ENCODE data around the gene PLXNA4.

PLXNA4 gene

DNA sequence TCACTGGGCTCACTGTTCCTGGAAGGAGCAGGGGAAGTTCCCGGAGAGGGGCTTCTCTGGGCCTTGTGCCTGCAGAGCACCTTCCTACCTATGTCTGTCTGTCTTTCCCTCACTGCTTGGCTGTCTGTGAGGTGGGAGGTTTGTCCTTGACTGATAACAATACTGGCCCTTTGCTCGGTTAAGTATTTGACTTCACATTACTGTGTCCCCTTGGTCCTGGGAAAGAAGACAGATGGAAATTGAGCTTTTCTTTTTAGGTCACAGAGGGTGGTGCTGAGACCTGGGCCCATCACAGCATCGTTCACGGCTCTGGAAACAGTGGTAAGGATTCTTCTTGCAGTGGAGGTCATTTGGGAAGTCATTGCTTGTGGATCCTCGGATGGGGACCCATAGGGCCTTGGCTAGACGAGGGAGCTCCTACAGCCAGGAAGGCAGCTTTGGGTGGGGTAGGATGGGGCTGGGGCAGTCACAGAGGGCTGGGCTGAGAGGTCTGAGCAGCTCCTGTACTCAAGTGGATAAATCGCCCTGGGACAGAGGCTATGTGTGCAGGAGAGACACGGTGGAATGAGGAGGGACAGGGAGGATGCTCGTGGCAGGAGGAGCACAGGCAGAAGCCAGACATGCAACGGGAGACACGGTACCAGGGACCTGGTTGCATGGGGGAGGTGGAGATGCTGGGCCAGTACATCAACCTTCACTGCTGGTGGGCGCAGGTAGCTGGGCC lies 450.2 kb downstream of the PLXNA4 start:
- DNase-seq (ENCODE audit: low read depth), result no peak
- TF ChIP-seq, protein P1, sequence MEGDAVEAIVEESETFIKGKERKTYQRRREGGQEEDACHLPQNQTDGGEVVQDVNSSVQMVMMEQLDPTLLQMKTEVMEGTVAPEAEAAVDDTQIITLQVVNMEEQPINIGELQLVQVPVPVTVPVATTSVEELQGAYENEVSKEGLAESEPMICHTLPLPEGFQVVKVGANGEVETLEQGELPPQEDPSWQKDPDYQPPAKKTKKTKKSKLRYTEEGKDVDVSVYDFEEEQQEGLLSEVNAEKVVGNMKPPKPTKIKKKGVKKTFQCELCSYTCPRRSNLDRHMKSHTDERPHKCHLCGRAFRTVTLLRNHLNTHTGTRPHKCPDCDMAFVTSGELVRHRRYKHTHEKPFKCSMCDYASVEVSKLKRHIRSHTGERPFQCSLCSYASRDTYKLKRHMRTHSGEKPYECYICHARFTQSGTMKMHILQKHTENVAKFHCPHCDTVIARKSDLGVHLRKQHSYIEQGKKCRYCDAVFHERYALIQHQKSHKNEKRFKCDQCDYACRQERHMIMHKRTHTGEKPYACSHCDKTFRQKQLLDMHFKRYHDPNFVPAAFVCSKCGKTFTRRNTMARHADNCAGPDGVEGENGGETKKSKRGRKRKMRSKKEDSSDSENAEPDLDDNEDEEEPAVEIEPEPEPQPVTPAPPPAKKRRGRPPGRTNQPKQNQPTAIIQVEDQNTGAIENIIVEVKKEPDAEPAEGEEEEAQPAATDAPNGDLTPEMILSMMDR (IDR thresholded peaks at IDR 0.05; ENCODE audit: low read depth, low read length), result no peak
- no peak for TF ChIP-seq POLR2A (IDR thresholded peaks at IDR 0.05; ENCODE audit: extremely low read depth, insufficient read length)
- no peak for TF ChIP-seq MYC (IDR thresholded peaks at IDR 0.05; ENCODE audit: low read depth, low read length)
- TF ChIP-seq, protein P2, sequence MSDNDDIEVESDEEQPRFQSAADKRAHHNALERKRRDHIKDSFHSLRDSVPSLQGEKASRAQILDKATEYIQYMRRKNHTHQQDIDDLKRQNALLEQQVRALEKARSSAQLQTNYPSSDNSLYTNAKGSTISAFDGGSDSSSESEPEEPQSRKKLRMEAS (IDR thresholded peaks at IDR 0.05; ENCODE audit: low read depth, low read length), result no peak
- no peak overlapping the region for H3K4me3 ChIP-seq (ENCODE audit: low read depth, low read length)

DNA sequence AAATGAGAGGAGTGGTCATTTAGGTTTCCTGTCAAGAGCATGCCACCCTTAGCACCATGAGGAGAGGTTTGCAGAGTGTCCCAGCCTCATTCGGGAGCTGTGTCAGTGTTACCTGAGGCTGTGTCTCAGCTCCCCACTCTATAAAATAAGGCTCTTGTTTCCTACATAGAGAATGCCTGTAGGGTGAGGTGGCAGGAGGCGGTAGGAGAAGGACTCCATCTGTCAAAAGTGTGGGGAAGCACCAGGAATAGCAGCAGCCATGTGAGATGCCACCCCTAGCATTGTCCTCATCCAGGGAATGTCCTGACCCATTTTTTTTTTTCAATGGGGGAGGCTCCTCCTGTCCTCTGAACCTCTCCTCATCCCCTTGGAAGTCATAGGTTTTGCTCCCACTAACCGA lies 451.2 kb downstream of the PLXNA4 start:
- TF ChIP-seq MYC (IDR thresholded peaks at IDR 0.05; ENCODE audit: low read depth, low read length), result no peak
- TF ChIP-seq, protein P1 (IDR thresholded peaks at IDR 0.05; ENCODE audit: low read depth, low read length), result no peak
- no peak for TF ChIP-seq POLR2A (IDR thresholded peaks at IDR 0.05; ENCODE audit: extremely low read depth, insufficient read length)
- TF ChIP-seq, protein P2 (IDR thresholded peaks at IDR 0.05; ENCODE audit: low read depth, low read length), result no peak
- no peak for DNase-seq (ENCODE audit: low read depth)
- H3K4me3 ChIP-seq (ENCODE audit: low read depth, low read length), result no peak overlapping the region

DNA sequence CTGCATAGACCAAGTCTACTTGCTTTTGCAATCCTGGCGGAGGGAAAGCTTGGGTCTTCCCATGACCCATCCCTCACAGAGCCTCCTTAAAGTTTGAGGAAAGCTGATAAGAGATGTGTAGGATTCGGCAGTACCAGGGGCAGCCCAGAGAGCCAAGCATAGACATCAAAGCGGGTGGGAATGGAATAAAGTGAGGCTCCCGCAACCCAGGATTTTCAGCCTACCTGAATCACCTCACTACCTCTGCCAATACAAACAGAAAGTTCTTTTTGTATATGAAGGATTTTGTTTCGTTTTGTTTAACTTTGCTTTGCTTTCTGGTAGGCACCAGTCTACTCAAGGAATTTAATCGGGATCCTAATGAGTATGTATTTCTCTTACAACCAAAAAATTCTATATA lies 451.7 kb downstream of the PLXNA4 start:
- no peak for DNase-seq (ENCODE audit: low read depth)
- TF ChIP-seq, protein P1 (IDR thresholded peaks at IDR 0.05; ENCODE audit: low read depth, low read length), result no peak
- TF ChIP-seq MYC (IDR thresholded peaks at IDR 0.05; ENCODE audit: low read depth, low read length), result no peak
- no peak for TF ChIP-seq POLR2A (IDR thresholded peaks at IDR 0.05; ENCODE audit: extremely low read depth, insufficient read length)
- TF ChIP-seq, protein P2 (IDR thresholded peaks at IDR 0.05; ENCODE audit: low read depth, low read length), result no peak

DNA sequence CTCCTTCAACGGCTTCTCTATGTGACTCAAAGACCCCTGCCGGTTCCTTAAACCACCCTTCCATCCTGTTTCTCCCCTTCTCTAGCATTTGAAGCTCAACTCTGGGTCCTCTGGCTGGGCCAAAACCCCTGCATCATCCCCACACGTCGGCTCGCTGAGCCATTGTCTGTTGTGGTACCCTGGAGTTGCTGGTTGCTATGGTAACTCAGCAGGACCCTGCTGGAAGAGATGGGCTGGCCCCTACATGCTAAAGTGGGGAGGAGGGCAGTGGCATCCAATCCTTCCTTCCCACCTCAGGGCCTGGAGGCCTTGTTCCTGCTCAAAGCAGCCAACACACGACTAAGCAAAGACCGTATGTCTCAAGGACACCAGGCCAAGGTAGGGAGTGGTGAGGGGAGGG lies 452.5 kb downstream of the PLXNA4 start:
- no peak overlapping the region for H3K4me3 ChIP-seq (ENCODE audit: low read depth, low read length)
- no peak for DNase-seq (ENCODE audit: low read depth)
- TF ChIP-seq POLR2A (IDR thresholded peaks at IDR 0.05; ENCODE audit: extremely low read depth, insufficient read length) (no peak), MYC (IDR thresholded peaks at IDR 0.05; ENCODE audit: low read depth, low read length) (no peak)
- TF ChIP-seq, protein P2 (IDR thresholded peaks at IDR 0.05; ENCODE audit: low read depth, low read length), result no peak
- TF ChIP-seq, protein P1 (IDR thresholded peaks at IDR 0.05; ENCODE audit: low read depth, low read length), result no peak

More for the DNA sequence above, 451.7 kb downstream of the PLXNA4 start:
- no peak overlapping the region for H3K4me3 ChIP-seq (ENCODE audit: low read depth, low read length)

DNA sequence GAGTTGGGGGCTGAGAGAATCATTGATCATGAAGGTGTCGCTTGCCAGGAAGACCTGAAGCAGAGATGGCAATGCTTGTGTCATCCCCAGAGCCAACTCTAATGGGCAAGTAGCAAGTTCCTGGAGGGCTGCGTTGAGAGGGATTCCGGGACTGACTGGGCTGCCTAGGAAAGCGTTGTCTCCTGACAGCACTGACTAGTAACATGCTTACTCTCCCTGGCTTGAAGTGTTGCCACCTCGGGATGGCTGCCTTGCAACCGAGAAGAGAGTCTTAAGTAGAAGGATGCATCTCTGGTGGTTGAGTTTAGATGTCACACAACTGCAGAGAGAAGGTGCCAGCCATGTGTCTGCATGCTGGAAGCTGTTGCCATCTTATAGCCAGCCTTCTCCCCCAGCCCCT lies 453.4 kb downstream of the PLXNA4 start:
- TF ChIP-seq, protein P2 (IDR thresholded peaks at IDR 0.05; ENCODE audit: low read depth, low read length), result no peak
- TF ChIP-seq POLR2A (IDR thresholded peaks at IDR 0.05; ENCODE audit: extremely low read depth, insufficient read length) (no peak), MYC (IDR thresholded peaks at IDR 0.05; ENCODE audit: low read depth, low read length) (no peak)
- TF ChIP-seq, protein P1 (IDR thresholded peaks at IDR 0.05; ENCODE audit: low read depth, low read length), result no peak
- H3K4me3 ChIP-seq (ENCODE audit: low read depth, low read length), result no peak overlapping the region
- no peak for DNase-seq (ENCODE audit: low read depth)
